Left cardiac atrium (tissue), 4 donors: ENCODE results near the gene SPATS2. TPM values are rescaled to one million over a fixed set of nuclear protein-coding genes. Genes with fewer than 3 reads are reported as not detected.
"Not testable (repeated sequence)": the region's sequence is repeated elsewhere in the genome, so short reads cannot be mapped to it uniquely, and the experiment has no call there.

ENCODE experiments used
- ATAC-seq, 2 donors: fragments of 200-7000 bp; cut with Tn5 transposase; one replicate each; pipeline ENCODE4 v1.9.1; 2020; ENCODE audit warnings: mild to moderate bottlenecking in 2 of 2, moderate library complexity in 2 of 2
- DNase-seq: peaks from one replicate; pipeline ENCODE4 v3.0.0-alpha.2; 2020
- intact Hi-C, 2 donors: fragments of 100-400 bp; cut with DNase I; formaldehyde crosslinking; loops; one replicate each; pipeline versions ENCODE4 v1.14.1 to v1.15.1; 2022 to 2023
- total RNA-seq, 2 donors: library from RNA; stranded (reverse); fragmentation: NEBNext Ultra II Directional; extraction: Animal tissue kit (Norgen Biotek cat#: 25700); gene quantifications; one replicate each; pipeline ENCODE4 v1.2.1, GENCODE V29; 2021
- donor health status: DM: no; HTN: yes; CAD: no.
- donor health status: DM: no; HTN: yes; CAD: no; lungs with severe emphysema.
- donor health status: DM: yes; HTN: yes; CAD: no.
- donor health status: Dilated cardiomyopathy.

The SPATS2 gene
- total RNA-seq, 2 donors from 2014 or later = 7.6 to 10.5 TPM

DNA sequence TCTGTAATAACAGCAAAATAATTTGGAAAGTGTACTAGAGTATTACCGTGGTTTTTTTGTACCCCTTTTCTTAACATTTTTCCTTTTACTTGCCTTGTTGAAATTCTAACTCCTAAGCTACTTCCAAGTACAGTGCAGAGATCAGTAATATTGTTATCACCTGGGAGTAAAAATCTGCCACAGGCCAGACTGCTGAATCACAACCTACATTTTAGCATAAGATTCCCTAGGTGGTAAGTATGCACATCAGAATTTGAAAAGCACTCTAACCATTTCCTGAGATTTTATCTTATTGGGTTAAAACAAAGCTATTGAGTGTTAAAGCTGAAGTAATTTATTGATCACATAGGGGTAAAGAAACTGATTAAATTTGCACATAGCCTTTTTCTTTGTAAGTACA lies 116.4 kb downstream of the SPATS2 start:
- no peak for ATAC-seq
- intact Hi-C loops = no loop called here
- no peak for DNase-seq

GRCh38 chr12:49487605-49488004 lies 120.3 kb downstream of the SPATS2 start:
- intact Hi-C loops = no loop called here
- no peak for DNase-seq
- ATAC-seq = no peak

- ATAC-seq (no peak), DNase-seq (no peak)
- intact Hi-C loops = no loop called here
Observed at GRCh38 chr12:49489154-49489553, 121.9 kb downstream of the SPATS2 start.

GRCh38 chr12:49489720-49490119 lies 122.5 kb downstream of the SPATS2 start:
- ATAC-seq = no peak

GRCh38 chr12:49491823-49492222 lies 124.6 kb downstream of the SPATS2 start:
- no peak for DNase-seq
- ATAC-seq = no peak
- intact Hi-C loops = no loop called here

More at GRCh38 chr12:49489720-49490119, 122.5 kb downstream of the SPATS2 start:
- intact Hi-C loops = no loop called here
- no peak for DNase-seq

DNA sequence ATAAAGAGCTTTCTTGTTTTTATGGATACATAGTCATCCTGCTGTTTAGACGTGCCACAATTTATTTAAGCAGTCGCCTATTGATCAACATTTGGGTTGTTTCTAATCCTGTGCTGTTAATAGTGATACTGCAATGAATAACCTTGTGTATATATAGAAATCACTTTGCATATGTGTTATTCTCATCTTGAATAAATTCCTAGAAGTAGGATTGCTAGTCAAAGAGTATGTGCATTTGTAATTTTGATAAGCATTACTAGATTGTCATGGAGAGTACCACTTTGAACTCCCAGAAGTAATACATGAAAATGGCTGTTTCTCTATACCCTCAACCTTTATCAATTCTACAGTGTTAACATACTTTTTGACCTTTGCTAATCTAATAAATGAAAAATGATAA lies 126.6 kb downstream of the SPATS2 start:
- intact Hi-C loops = no loop called here
- ATAC-seq (no peak), DNase-seq (no peak)

- ATAC-seq (no peak), DNase-seq (no peak)
- intact Hi-C loops = no loop called here
Observed at GRCh38 chr12:49496417-49497360, 129.4 kb downstream of the SPATS2 start.

GRCh38 chr12:49501895-49502294 lies 134.6 kb downstream of the SPATS2 start:
- ATAC-seq (no peak), DNase-seq (no peak)
- intact Hi-C loops = no loop called here

DNA sequence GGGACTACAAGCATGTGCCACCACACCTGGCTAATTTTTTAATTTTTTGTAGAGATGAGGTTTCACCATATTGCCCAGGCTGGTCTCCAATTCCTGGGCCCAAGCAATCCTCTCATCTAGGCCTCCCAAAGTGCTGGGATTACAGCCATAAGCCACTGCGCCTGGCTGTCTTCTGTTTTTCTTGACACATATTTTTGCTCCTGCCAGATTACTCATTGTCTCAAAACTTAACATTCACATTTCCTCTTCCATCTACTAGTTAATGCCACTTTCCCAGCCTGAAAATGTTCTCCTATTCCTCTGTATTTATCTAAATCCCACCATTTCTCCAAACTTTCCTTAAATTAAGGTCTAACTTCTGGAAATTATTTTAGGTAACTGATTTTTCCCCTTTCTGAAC lies 135.3 kb downstream of the SPATS2 start:
- no peak for DNase-seq
- intact Hi-C loops = no loop called here
- ATAC-seq = no peak

GRCh38 chr12:49503674-49504180 lies 136.5 kb downstream of the SPATS2 start:
- intact Hi-C loops = no loop called here
- DNase-seq = peak; percentile 68
- ATAC-seq = no peak

GRCh38 chr12:49505672-49506071 lies 138.4 kb downstream of the SPATS2 start:
- no peak for ATAC-seq
- intact Hi-C loops = no loop called here

GRCh38 chr12:49507139-49507538 lies 139.9 kb downstream of the SPATS2 start:
- intact Hi-C loops = no loop called here
- DNase-seq (peak; percentile 38), ATAC-seq (peak in 1 of 2 donors; percentile 41)

More at GRCh38 chr12:49505672-49506071, 138.4 kb downstream of the SPATS2 start:
- DNase-seq = no peak

GRCh38 chr12:49509681-49510080 lies 142.4 kb downstream of the SPATS2 start:
- intact Hi-C loops, DNase-seq, ATAC-seq: not testable (repeated sequence)

DNA sequence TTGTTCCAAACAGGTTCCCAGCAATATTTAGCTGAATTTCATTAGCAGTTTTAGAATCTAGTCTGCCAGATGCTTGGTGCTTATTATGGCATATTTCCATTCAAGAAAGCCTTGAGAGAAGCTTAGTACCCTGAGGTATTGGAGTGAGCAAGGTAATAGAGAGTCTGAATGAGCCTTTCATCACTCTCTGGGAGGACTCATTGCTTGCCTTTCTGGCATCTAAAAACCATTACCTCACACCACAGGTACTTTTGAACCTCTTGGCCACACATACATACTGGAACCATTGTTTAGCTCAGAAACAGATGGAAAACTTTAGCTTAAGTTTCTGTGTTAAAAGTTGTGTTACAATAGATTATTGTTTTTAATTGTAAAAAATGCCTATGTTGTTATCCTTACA lies 144.1 kb downstream of the SPATS2 start:
- no peak for DNase-seq
- intact Hi-C loops = no loop called here
- ATAC-seq = no peak

GRCh38 chr12:49512546-49512945 lies 145.3 kb downstream of the SPATS2 start:
- ATAC-seq (no peak), DNase-seq (no peak)
- intact Hi-C loops = no loop called here

DNA sequence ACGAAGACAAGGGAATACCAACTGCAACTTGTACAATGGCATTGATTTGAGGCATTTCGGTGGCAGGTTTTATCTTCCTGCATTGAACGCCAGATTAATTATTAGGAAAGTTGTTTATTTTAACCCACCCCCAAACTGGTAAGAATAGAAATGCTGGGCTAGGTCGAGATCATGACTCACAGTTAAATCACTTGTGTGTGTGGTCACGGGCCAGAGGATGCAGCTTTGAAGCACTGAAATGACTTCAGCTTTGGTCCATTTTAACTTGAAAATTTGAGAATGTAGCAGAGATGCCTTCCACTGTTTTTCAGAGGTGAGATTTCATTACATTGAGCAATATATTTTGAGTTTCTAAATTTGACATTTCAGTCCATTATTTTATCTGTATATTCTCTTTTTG lies 148.0 kb downstream of the SPATS2 start:
- intact Hi-C loops = loop anchor here in 1 of 2 donors (2.0 kb wide), 1 partner anchor 158 kb away; no protein-coding TSS in a partner anchor
- DNase-seq (no peak), ATAC-seq (no peak)

DNA sequence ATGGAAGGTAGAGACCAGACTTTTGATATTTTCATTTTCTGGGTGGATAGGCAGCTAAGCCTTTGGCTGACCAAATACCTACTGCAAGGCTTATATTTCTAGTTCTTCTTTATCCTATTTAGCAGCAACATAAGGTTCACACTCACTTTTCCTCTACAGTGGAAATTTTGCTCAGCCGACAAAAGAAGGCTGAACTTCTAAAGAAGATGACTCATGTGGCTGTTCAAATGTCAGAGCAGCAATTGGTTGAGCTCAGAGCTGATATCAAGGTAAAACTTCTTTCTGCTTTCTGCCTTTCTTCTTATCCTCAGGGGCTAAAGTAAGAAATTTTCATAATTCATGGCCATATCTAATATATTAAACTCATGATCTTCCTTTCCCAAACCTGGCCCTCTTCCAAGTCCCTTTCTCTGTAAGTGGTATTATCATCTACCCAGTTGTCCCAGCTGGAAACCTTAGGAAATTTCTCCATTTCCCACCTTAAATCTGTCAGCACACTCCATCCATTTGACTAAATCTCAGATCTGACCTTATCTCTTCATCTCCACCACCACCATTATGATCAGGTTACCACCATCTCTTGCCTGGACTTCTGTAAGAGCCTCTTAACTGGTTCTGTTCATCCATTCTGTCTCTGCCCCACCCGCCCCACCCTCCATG lies 151.8 kb downstream of the SPATS2 start:
- DNase-seq (no peak), ATAC-seq (no peak)
- intact Hi-C loops = no loop called here

GRCh38 chr12:49519574-49519936 lies 152.3 kb downstream of the SPATS2 start:
- DNase-seq = no peak
- ATAC-seq = no peak
- intact Hi-C loops = no loop called here

DNA sequence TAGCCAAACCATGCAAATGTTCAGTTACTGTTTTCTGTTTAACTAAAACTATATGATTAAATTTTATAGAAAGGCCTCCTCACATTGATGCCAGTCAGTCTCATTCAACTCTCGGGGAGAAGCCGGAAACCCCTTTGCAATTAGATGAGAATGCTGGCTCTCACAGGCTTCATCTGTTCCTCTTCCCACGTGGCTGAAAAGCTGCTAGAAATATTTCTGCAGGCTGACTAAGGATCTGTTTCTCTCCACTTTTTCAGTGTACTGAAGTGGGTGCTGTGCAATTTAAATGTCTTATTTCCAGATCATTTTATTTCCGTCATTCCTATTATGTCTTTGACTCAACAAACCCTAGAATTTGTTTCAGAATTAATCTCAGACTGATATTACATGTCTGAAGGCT lies 154.1 kb downstream of the SPATS2 start:
- DNase-seq (no peak), ATAC-seq (no peak)
- intact Hi-C loops = no loop called here

DNA sequence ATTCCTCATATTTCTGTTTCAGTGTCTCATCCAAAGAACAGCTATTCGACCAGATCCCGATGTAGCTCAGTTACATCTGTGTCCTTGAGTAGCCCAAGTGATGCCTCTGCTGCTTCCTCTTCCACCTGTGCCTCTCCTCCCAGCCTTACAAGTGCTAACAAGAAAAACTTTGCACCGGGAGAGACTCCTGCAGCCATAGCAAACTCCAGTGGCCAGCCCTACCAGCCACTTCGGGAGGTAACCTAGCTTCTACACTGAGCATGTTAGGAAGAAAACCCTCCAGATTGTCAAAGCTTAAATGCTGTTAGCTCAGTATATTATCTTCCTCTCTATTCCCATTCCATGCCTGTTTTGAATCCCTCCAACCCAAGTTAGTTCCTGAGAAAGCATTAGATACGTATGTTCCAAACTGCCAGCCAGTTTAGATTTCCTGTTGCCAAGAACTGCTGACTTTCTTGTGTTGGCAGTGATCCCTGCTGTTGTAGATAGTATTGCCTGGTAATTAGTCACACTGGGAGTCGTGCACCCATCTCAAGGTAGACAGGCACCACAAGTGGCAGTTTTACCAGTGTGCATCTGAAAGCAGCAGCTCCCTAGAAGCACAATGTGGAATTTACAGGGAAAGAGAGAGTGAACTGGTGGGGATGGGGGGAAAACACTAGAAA lies 157.5 kb downstream of the SPATS2 start:
- ATAC-seq (peak; percentile 38 to 88), DNase-seq (no peak)
- intact Hi-C loops = no loop called here
